Lower lobe of right lung (tissue), 2 donors: ENCODE data around the gene DNAJB12. TPM values are rescaled to one million over a fixed set of nuclear protein-coding genes. Genes with fewer than 3 reads are reported as not detected.
"Not testable (repeated sequence)": the region's sequence is repeated elsewhere in the genome, so short reads cannot be mapped to it uniquely, and the experiment has no call there.

Experiments
- ATAC-seq, 2 donors: fragments of 200-7000 bp; cut with Tn5 transposase; one replicate each; pipeline ENCODE4 v1.9.1; 2020 to 2022; ENCODE audit warnings: mild to moderate bottlenecking in 2 of 2, moderate library complexity in 2 of 2
- DNase-seq: peaks from one replicate; pipeline ENCODE4 v3.0.0-alpha.2; 2020
- H3K27ac ChIP-seq: fragments of 200-600 bp; one replicate; pipeline ENCODE4 v1.8.0; 2022
- H3K27me3 ChIP-seq: fragments of 200-600 bp; one replicate; pipeline ENCODE4 v1.8.0; 2022; ENCODE audit warnings: low read depth
- H3K36me3 ChIP-seq: fragments of 200-600 bp; one replicate; pipeline ENCODE4 v1.8.0; 2022; ENCODE audit warnings: mild to moderate bottlenecking
- H3K4me1 ChIP-seq: fragments of 200-600 bp; one replicate; pipeline ENCODE4 v1.8.0; 2022
- H3K4me3 ChIP-seq: fragments of 200-600 bp; one replicate; pipeline ENCODE4 v1.8.0; 2022; ENCODE audit warnings: mild to moderate bottlenecking
- H3K9me3 ChIP-seq: fragments of 200-600 bp; one replicate; pipeline ENCODE4 v1.8.0; 2022
- intact Hi-C: fragments of 100-400 bp; cut with DNase I; formaldehyde crosslinking; loops from one replicate; pipeline ENCODE4 v1.11.0; 2022
- long read RNA-seq: library from polyadenylated mRNA; unstranded; transcript quantifications from one replicate; pipeline ENCODE4 v2.0.0, GENCODE V29; 2021
- total RNA-seq: library from RNA; stranded (reverse); fragmentation: NEBNext Ultra II Directional; extraction: Animal tissue kit (Norgen Biotek cat#: 25700); gene quantifications from one replicate; pipeline ENCODE4 v1.2.1, GENCODE V29; 2021
- TF ChIP-seq, protein P1 (sequence below): fragments of 200-600 bp; IDR thresholded peaks from one replicate; pipeline ENCODE4 v1.8.0; 2022; ENCODE audit warnings: antibody characterized with exemption, mild to moderate bottlenecking
- donor health status: DM: no; HTN: yes; CAD: no; lungs with severe emphysema.

Gene DNAJB12
- total RNA-seq, result 44.7 TPM
- long read RNA-seq, full-length matches to known transcripts, result 88 of 135 reads
- long read RNA-seq, partial matches to known transcripts, result 8 of 135 reads
- long read RNA-seq, other reads (novel, unspliced or antisense), result 39 of 135 reads

DNA sequence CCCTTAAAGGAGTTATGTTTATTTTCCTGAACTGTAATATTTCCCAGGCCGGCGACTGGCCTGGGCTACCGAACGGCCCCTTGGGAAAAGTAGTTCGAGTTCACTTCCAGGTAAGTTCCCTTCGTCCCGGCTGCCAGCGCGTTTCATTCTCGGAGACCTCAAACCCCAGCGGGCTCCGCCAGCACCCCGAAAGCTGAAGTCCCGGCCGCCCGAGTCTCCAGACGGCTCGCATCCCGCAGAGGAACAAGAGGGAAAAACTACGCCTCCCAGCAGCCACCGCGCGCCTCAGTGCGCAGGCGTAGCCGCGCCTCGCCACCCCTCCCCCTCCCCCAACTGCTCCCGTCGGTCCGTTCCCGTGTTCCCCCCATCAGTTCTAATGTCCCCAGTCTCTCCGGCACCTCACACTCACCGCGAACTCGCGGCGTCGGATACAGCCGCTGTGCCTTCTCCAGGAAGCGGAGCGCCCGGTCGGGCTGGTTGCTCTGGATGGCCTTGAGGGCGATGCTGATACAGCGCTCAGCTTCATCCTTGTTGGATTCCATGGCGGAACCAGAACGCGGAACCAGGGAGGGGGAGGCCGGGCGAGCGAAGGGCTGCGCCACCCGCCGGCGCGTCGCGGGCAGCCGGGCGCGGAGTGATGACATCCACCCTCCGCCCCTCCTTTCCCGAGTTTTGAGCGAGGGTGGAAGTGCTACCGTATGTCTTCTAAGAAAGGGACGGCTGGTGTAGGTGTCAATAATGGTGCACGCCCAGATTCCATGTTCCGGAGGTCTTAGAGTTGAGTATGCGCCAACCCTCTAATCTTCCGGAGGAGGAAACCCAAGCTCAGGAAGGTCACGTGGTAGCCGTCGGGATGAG, at the start of gene DNAJB12:
Gene DNAJB12, minus strand, starts transcription at position 564 of the 858 bp plus-strand sequence. Its CDS starts 22 bp downstream, at position 542.
- peak; percentile 96 to 97 for ATAC-seq
- Histone ChIP-seq H3K36me3 (peaks cover 15% of the 10 kb centered on the region), H3K9me3 (no peaks in the 10 kb centered on the region), H3K4me3 (peak within 1 kb of the TSS; percentile 85), H3K27me3 (no peaks in the 10 kb centered on the region), H3K4me1 (peaks cover 34% of the 10 kb centered on the region), H3K27ac (peak within 1 kb of the TSS; percentile 94)
- intact Hi-C loops, result no loop called here
- DNase-seq, result peak; percentile 94
- TF ChIP-seq, protein P1, sequence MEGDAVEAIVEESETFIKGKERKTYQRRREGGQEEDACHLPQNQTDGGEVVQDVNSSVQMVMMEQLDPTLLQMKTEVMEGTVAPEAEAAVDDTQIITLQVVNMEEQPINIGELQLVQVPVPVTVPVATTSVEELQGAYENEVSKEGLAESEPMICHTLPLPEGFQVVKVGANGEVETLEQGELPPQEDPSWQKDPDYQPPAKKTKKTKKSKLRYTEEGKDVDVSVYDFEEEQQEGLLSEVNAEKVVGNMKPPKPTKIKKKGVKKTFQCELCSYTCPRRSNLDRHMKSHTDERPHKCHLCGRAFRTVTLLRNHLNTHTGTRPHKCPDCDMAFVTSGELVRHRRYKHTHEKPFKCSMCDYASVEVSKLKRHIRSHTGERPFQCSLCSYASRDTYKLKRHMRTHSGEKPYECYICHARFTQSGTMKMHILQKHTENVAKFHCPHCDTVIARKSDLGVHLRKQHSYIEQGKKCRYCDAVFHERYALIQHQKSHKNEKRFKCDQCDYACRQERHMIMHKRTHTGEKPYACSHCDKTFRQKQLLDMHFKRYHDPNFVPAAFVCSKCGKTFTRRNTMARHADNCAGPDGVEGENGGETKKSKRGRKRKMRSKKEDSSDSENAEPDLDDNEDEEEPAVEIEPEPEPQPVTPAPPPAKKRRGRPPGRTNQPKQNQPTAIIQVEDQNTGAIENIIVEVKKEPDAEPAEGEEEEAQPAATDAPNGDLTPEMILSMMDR, result no peak

DNA sequence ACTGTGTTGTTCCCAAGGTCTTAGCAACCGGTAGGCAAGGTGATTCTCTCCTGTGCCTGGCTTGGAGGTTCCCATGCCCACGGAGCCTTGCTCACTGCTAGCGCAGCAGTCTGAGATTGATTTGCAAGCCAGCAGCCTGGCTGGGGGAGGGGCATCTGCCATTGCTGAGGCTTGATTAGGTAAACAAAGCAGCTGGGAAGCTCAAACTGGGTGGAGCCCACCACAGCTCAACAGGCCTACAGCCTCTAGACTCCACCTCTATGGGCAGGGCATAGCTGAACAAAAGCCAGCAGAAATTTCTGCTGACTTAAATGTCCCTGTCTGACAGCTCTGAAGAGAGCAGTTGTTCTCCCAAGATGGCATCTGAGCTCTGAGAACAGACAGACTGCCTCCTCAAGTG, 40.9 kb upstream of the DNAJB12 start:
- H3K27ac ChIP-seq, H3K4me3 ChIP-seq, DNase-seq, H3K4me1 ChIP-seq, H3K27me3 ChIP-seq, ATAC-seq, H3K9me3 ChIP-seq, intact Hi-C loops, H3K36me3 ChIP-seq: not testable (repeated sequence)

DNA sequence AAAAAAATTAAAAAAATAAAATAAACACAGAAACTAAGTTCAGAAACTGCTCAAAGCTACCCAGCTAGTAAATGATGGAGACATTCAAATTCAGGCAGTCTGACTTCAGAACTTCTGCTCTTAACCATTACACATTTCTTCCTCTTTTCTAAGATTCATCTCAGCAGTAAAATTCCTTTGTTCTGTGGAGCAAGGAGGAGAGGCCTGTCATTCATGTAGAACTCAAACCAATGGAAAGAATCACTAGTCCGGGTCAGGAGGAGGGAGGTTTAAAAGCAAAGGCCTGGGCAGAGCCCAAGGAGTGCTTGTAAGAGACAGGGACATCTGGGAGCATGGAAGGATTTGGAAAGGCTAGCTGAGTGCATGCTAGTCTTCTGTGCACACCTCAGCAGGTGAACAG, 37.9 kb upstream of the DNAJB12 start:
- DNase-seq (no peak), ATAC-seq (no peak)
- Histone ChIP-seq H3K4me1 (no peaks in the 10 kb centered on the region), H3K4me3 (no peak overlapping the region), H3K36me3 (peaks cover 9% of the 10 kb centered on the region), H3K27me3 (no peaks in the 10 kb centered on the region), H3K9me3 (no peaks in the 10 kb centered on the region), H3K27ac (no peak overlapping the region)
- intact Hi-C loops, result no loop called here
- TF ChIP-seq, protein P1, result no peak

DNA sequence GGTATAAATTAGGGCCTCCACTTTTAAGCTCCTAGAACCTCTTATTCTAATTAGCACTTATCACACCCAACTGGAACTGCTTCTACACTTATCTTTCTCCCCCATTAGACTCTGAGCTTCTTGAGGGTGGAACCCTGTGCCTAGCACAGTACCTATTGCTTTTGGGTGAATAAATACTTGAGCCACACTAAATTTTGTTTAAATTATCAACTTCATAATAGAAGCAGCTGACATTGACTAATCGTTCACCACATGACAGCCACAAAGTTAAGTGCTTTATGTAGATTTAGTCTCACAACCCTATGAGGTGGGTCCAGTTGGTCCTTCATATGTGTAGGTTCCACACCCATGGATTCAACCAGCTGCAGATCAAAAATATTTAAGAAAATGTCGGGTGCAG, 36.0 kb upstream of the DNAJB12 start:
- Histone ChIP-seq H3K4me3 (no peak overlapping the region), H3K4me1 (no peaks in the 10 kb centered on the region), H3K36me3 (peaks cover 9% of the 10 kb centered on the region), H3K9me3 (no peaks in the 10 kb centered on the region), H3K27me3 (no peaks in the 10 kb centered on the region), H3K27ac (no peak overlapping the region)
- TF ChIP-seq, protein P1, result no peak
- no peak for ATAC-seq
- intact Hi-C loops, result no loop called here
- DNase-seq, result no peak

DNA sequence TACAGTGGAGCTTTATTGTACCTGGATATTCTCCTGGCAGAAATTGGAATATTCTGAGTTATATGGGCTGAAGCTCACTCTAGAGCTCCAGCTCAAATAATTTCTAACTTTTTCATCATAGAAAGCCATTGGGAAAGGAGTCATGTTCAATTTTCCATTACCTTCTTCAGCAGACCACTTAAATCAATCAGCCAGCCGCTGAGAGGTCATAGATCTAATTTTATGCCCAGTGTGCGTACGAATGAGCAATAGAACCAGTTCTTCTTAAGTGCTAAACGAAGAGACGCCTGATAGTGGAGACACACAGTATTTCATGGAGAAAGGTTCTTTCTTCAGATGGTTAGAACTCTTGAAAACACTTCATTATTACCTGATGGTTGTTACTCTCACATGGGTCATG, 35.0 kb upstream of the DNAJB12 start:
- H3K27me3 ChIP-seq, result no peaks in the 10 kb centered on the region
- H3K36me3 ChIP-seq, result peaks cover 9% of the 10 kb centered on the region
- H3K27ac ChIP-seq, result no peak overlapping the region
- intact Hi-C loops, result no loop called here
- H3K4me3 ChIP-seq, result no peak overlapping the region
- DNase-seq (no peak), ATAC-seq (no peak)
- TF ChIP-seq, protein P1, result no peak
- no peaks in the 10 kb centered on the region for H3K9me3 ChIP-seq
- no peaks in the 10 kb centered on the region for H3K4me1 ChIP-seq

DNA sequence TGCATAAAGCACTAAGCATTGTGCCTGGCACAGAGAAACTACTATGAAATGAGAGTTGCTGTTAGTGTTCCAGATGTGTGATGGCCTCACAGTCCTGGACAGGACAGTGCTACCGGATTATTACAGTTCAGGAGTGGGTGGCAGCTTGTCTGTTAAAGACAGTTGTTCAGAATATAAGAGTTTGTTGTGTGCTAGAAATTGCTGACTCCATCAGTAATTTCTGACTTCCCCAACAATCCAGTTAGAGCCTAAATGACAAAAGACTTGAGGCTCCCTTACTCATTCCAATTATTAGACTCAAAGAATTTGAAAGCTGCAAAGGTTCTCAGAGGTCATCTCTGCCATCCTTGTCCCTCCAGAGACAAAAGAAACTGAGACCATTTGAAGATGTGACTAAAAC, 34.3 kb upstream of the DNAJB12 start:
- Histone ChIP-seq H3K4me3 (no peak overlapping the region), H3K9me3 (no peaks in the 10 kb centered on the region), H3K4me1 (no peaks in the 10 kb centered on the region), H3K36me3 (peaks cover 9% of the 10 kb centered on the region), H3K27me3 (no peaks in the 10 kb centered on the region), H3K27ac (no peak overlapping the region)
- DNase-seq, result no peak
- intact Hi-C loops, result no loop called here
- TF ChIP-seq, protein P1, result no peak
- no peak for ATAC-seq
